GM21786 (cell line): ENCODE results near the gene CASKIN2.
A peak's percentile ranks its signal among the peaks of the same experiment; 100 is the strongest.
"Not testable (repeated sequence)": the region's sequence is repeated elsewhere in the genome, so short reads cannot be mapped to it uniquely, and the experiment has no call there.

Source experiments
- ATAC-seq: cut with Tn5 transposase; IDR thresholded peaks from one replicate; pipeline ENCODE4 v1.9.1; 2021; ENCODE audit not compliant: unreplicated experiment

CASKIN2 gene

GRCh38 chr17:75471207-75471606 lies 44.1 kb downstream of the CASKIN2 start:
- ATAC-seq, result no peak

GRCh38 chr17:75468779-75469373 lies 46.5 kb downstream of the CASKIN2 start:
- no peak for ATAC-seq

GRCh38 chr17:75468291-75468754 lies 47.0 kb downstream of the CASKIN2 start:
- no peak for ATAC-seq

GRCh38 chr17:75465039-75465438 lies 50.3 kb downstream of the CASKIN2 start:
- ATAC-seq, result no peak

GRCh38 chr17:75463603-75464002 lies 51.7 kb downstream of the CASKIN2 start:
- ATAC-seq, result no peak

GRCh38 chr17:75460295-75460694 lies 55.0 kb downstream of the CASKIN2 start:
- no peak for ATAC-seq

GRCh38 chr17:75459590-75460267 lies 55.6 kb downstream of the CASKIN2 start:
- peak; percentile 42 for ATAC-seq

GRCh38 chr17:75459246-75459589 lies 56.1 kb downstream of the CASKIN2 start:
- ATAC-seq, result no peak

GRCh38 chr17:75457047-75457654 lies 58.2 kb downstream of the CASKIN2 start:
- ATAC-seq, result no peak

- ATAC-seq, result peak; percentile 90
These were observed 58.8 kb downstream of the CASKIN2 start, which contains the start of gene TMEM94 for GRCh38 chr17:75456417-75457046. Gene TMEM94 (plus strand): TSS chr17:75456635. CDS start chr17:75471906, 15,271 bp downstream.

GRCh38 chr17:75456039-75456416 lies 59.3 kb downstream of the CASKIN2 start:
- ATAC-seq, result peak; percentile 3

GRCh38 chr17:75454672-75455071 lies 60.7 kb downstream of the CASKIN2 start:
- not testable (repeated sequence) for ATAC-seq

- ATAC-seq, result no peak
These were observed 61.1 kb downstream of the CASKIN2 start for GRCh38 chr17:75454193-75454592.

- no peak for ATAC-seq
These were observed 65.1 kb downstream of the CASKIN2 start for GRCh38 chr17:75450270-75450669.
